Parathyroid adenoma (tissue), 2 donors: ENCODE measurements around the gene DAGLB.
"Not testable (repeated sequence)": the region's sequence is repeated elsewhere in the genome, so short reads cannot be mapped to it uniquely, and the experiment has no call there.

Experiments used
- H2AFZ ChIP-seq: fragments of 300-600 bp; sonication (generic); one replicate; pipeline ENCODE4 v1.7.0; 2017; ENCODE audit warnings: antibody characterized with exemption, mild to moderate bottlenecking
- H3K27ac ChIP-seq: fragments of 300-600 bp; sonication (generic); one replicate; pipeline ENCODE4 v1.7.0; 2017
- H3K27me3 ChIP-seq: fragments of 300-600 bp; sonication (generic); one replicate; pipeline ENCODE4 v1.7.0; 2017; ENCODE audit warnings: low read length; ENCODE audit not compliant: control insufficient read depth, insufficient read depth
- H3K36me3 ChIP-seq: fragments of 300-600 bp; sonication (generic); one replicate; pipeline ENCODE4 v1.7.0; 2017; ENCODE audit warnings: low read length; ENCODE audit not compliant: control insufficient read depth, insufficient read depth
- H3K4me1 ChIP-seq: fragments of 300-600 bp; sonication (generic); one replicate; pipeline ENCODE4 v1.7.0; 2017; ENCODE audit warnings: control low read depth
- H3K4me2 ChIP-seq: fragments of 300-600 bp; sonication (generic); one replicate; pipeline ENCODE4 v1.7.0; 2017; ENCODE audit warnings: low read length
- H3K4me3 ChIP-seq: fragments of 300-600 bp; sonication (generic); one replicate; pipeline ENCODE4 v1.7.0; 2017; ENCODE audit warnings: low read depth, low read length
- H3K79me2 ChIP-seq: fragments of 300-600 bp; sonication (generic); one replicate; pipeline ENCODE4 v1.7.0; 2017; ENCODE audit warnings: control low read depth
- H3K9ac ChIP-seq: fragments of 300-600 bp; sonication (generic); one replicate; pipeline ENCODE4 v1.7.0; 2017; ENCODE audit warnings: mild to moderate bottlenecking
- H3K9me3 ChIP-seq: fragments of 300-600 bp; sonication (generic); one replicate; pipeline ENCODE4 v1.7.0; 2017; ENCODE audit warnings: low read length; ENCODE audit not compliant: control insufficient read depth
- CTCF ChIP-seq: fragments of 300-600 bp; sonication (generic); IDR thresholded peaks from one replicate; pipeline ENCODE4 v1.7.0; 2017; ENCODE audit warnings: antibody characterized with exemption, mild to moderate bottlenecking
- donor health status: primary hyperparathyroidism.

Gene DAGLB

GRCh38 chr7:6453734-6454133, 6.0 kb upstream of the DAGLB start:
- Histone ChIP-seq H3K4me2 (no peak overlapping the region), H3K27me3 (no peaks in the 10 kb centered on the region), H3K4me1 (no peaks in the 10 kb centered on the region), H3K27ac (no peak overlapping the region), H3K4me3 (no peak overlapping the region), H3K9ac (no peak overlapping the region), H3K79me2 (no peaks in the 10 kb centered on the region), H3K9me3 (no peaks in the 10 kb centered on the region), H2AFZ (no peak overlapping the region), H3K36me3 (no peaks in the 10 kb centered on the region)
- no peak for TF ChIP-seq CTCF

GRCh38 chr7:6451224-6451705, 3.5 kb upstream of the DAGLB start:
- no peak overlapping the region for H3K27ac ChIP-seq
- H3K27me3 ChIP-seq = no peaks in the 10 kb centered on the region
- no peaks in the 10 kb centered on the region for H3K36me3 ChIP-seq
- H3K9ac ChIP-seq = no peak overlapping the region
- no peaks in the 10 kb centered on the region for H3K79me2 ChIP-seq
- H3K4me2 ChIP-seq = no peak overlapping the region
- TF ChIP-seq CTCF = no peak
- H3K4me3 ChIP-seq = no peak overlapping the region
- no peaks in the 10 kb centered on the region for H3K4me1 ChIP-seq
- no peaks in the 10 kb centered on the region for H3K9me3 ChIP-seq
- H2AFZ ChIP-seq = no peak overlapping the region

DNA sequence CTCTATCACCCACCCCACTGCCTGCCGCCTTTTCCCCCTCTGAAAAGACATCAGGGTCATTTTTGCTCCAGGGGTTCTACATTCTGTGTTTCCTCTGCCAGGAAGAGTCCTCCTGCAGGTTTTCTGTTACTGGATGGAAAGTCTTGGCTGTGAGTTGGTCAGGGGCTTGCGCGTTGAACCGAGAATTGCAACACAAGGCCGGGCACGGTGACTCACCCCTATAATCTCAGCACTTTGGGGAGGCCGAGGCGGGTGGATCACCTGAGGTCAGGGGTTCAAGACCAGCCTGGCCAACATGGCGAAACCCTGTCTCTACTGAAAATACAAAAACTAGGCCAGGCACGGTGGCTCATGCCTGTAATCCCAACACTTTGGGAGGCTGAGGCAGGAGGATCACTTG, 2.8 kb upstream of the DAGLB start:
- H3K4me1 ChIP-seq, H3K9ac ChIP-seq: not testable (repeated sequence)

GRCh38 chr7:6449884-6450283, 2.1 kb upstream of the DAGLB start:
- not testable (repeated sequence) for H3K4me2 ChIP-seq, H3K9me3 ChIP-seq, H3K27me3 ChIP-seq, H3K27ac ChIP-seq, H3K79me2 ChIP-seq, H3K4me3 ChIP-seq, H3K9ac ChIP-seq, H2AFZ ChIP-seq, H3K4me1 ChIP-seq, H3K36me3 ChIP-seq

More for the DNA sequence above, 2.8 kb upstream of the DAGLB start:
- not testable (repeated sequence) for H3K9me3 ChIP-seq, H2AFZ ChIP-seq, H3K4me3 ChIP-seq, H3K36me3 ChIP-seq, H3K4me2 ChIP-seq, H3K27me3 ChIP-seq, H3K27ac ChIP-seq, H3K79me2 ChIP-seq

DNA sequence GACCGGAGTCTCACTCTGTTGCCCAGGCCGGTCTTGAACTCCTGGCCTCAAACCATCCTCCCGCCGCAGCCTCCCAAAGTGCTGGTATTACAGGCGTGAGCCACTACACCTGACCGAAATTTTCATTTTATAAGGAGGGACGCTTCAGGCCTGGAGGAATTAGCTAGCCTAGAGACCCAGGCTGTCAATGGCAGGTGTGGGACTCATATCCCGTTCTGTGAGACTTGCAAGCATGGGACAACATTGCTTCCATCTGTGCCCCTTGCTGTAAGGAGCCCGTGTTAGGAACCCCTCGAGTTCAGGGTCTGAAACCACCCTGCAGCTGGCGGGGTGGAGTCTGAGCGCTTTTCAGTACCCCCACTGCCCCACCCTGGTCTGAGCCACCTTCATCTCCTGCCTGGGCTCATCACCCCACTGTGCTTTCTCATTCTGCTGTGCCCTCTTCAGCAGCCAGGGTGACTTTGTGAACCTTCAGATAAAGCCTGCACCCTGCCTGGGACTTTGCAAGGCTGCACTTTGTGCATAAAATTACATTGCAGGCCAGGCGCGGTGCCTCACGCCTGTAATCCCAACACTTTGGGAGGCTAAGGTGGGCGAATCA, 1.3 kb upstream of the DAGLB start:
- peaks cover 5% of the 10 kb centered on the region for H3K79me2 ChIP-seq
- no peak overlapping the region for H3K27ac ChIP-seq
- H3K27me3 ChIP-seq = no peaks in the 10 kb centered on the region
- TF ChIP-seq CTCF = no peak
- H3K9ac ChIP-seq = no peak overlapping the region
- H3K36me3 ChIP-seq = no peaks in the 10 kb centered on the region
- H2AFZ ChIP-seq = no peak overlapping the region
- H3K4me2 ChIP-seq = no peak overlapping the region
- H3K4me1 ChIP-seq = no peaks in the 10 kb centered on the region
- H3K4me3 ChIP-seq = no peak overlapping the region
- H3K9me3 ChIP-seq = no peaks in the 10 kb centered on the region
